B cell (primary cell): Measurements from ENCODE around the gene FGF10. TPM values are rescaled to one million over a fixed set of nuclear protein-coding genes. Genes with fewer than 3 reads are reported as not detected.

Experiments used
- ATAC-seq: fragments of 200-7000 bp; cut with Tn5 transposase; one replicate; pipeline ENCODE4 v1.10.0; 2021; ENCODE audit warnings: low read depth, mild to moderate bottlenecking, moderate number of reproducible peaks, moderate library complexity
- CTCF ChIA-PET: fragments of 350-600 bp; sonication (Branson Sonifier 250); formaldehyde crosslinking; loops from one replicate; lab custom pipeline; 2021; ENCODE audit warnings: antibody characterized with exemption, inconsistent platforms; lab: Charles Lee
- POLR2A ChIA-PET: fragments of 350-600 bp; sonication (Branson Sonifier 250); formaldehyde crosslinking; loops from one replicate; lab custom pipeline; 2021; ENCODE audit warnings: antibody characterized with exemption; lab: Charles Lee
- DNase-seq: peaks from one replicate; pipeline ENCODE4 v3.0.0; 2013
- H2AFZ ChIP-seq: 2 replicates; pipeline ENCODE4 v1.6.1; 2012; ENCODE audit warnings: mild to moderate bottlenecking, low read depth, low read length; ENCODE audit not compliant: insufficient read depth, poor library complexity, severe bottlenecking
- H3K27ac ChIP-seq, 2 donors: 1 replicate in 1 of 2; 2 replicates in 1 of 2; pipeline ENCODE4 v1.5.1; 2012 to 2013; ENCODE audit warnings: low read length in 2 of 2, mild to moderate bottlenecking in 2 of 2, moderate library complexity in 1 of 2
- H3K27me3 ChIP-seq, 4 experiments: fragments of 200-600 bp in 1 of 4; sonication (generic) in 1 of 4; replicated peaks in 1 of 4; 1 replicate in 2 of 4; 2 replicates in 2 of 4; pipeline versions ENCODE4 v1.6.1 to v1.7.0; 2013 to 2016; ENCODE audit warnings: low read length in 3 of 4, mild to moderate bottlenecking in 2 of 4, mixed read lengths in 1 of 4, moderate library complexity in 1 of 4; ENCODE audit not compliant: insufficient read depth in 4 of 4, control insufficient read depth in 3 of 4; ENCODE audit errors: control extremely low read depth in 1 of 4
- H3K36me3 ChIP-seq, 2 experiments: replicated peaks in 1 of 2; 1 replicate in 1 of 2; 2 replicates in 1 of 2; pipeline versions ENCODE4 v1.6.1 to v1.7.1; 2013; ENCODE audit warnings: low read length in 1 of 2; ENCODE audit not compliant: insufficient read depth in 2 of 2, control insufficient read depth in 1 of 2; ENCODE audit errors: control extremely low read depth in 1 of 2, extremely low read depth in 1 of 2
- H3K4me1 ChIP-seq, 2 donors: fragments of 200-600 bp in 1 of 2; sonication (generic) in 1 of 2; 1 replicate in 1 of 2; 2 replicates in 1 of 2; pipeline versions ENCODE4 v1.5.1 to v1.6.1; 2013 to 2017; ENCODE audit warnings: low read length in 2 of 2; ENCODE audit not compliant: control insufficient read depth in 2 of 2, insufficient read depth in 2 of 2
- H3K4me2 ChIP-seq: replicated peaks from 2 replicates; pipeline ENCODE3; 2012; ENCODE audit warnings: mild to moderate bottlenecking, low read depth, low read length; ENCODE audit not compliant: poor library complexity, severe bottlenecking
- H3K4me3 ChIP-seq, 5 experiments: fragments of 200-600 bp in 1 of 5; sonication (generic) in 1 of 5; 1 replicate in 3 of 5; 2 replicates in 2 of 5; pipeline versions ENCODE4 v1.5.1 to v1.7.0; 2011 to 2016; ENCODE audit warnings: low read length in 4 of 5, mild to moderate bottlenecking in 4 of 5, low read depth in 2 of 5, control low read depth in 1 of 5, moderate library complexity in 1 of 5; ENCODE audit not compliant: insufficient read depth in 1 of 5; ENCODE audit errors: control extremely low read depth in 1 of 5, extremely low read depth in 1 of 5
- H3K79me2 ChIP-seq: fragments of 200-600 bp; sonication (generic); one replicate; pipeline ENCODE4 v1.6.0; 2016; ENCODE audit warnings: low read length; ENCODE audit not compliant: control insufficient read depth, insufficient read depth
- H3K9ac ChIP-seq: fragments of 200-600 bp; sonication (generic); 2 replicates; pipeline ENCODE4 v1.6.1; 2017; ENCODE audit warnings: mild to moderate bottlenecking, low read length, moderate library complexity
- H3K9me3 ChIP-seq, 3 donors: one replicate each; pipeline versions ENCODE4 v1.6.1 to v1.7.1; 2013; ENCODE audit warnings: low read length in 2 of 3; ENCODE audit not compliant: control insufficient read depth in 2 of 3, insufficient read depth in 1 of 3; ENCODE audit errors: control extremely low read depth in 1 of 3
- H4K20me1 ChIP-seq: 2 replicates; pipeline ENCODE4 v1.6.0; 2012; ENCODE audit warnings: mild to moderate bottlenecking, low read length; ENCODE audit not compliant: insufficient read depth, control insufficient read depth, poor library complexity, severe bottlenecking
- H3K27ac Mint-ChIP-seq: one replicate; pipeline ENCODE4 v1.8.0; 2021; ENCODE audit warnings: mixed read lengths
- H3K27me3 Mint-ChIP-seq: one replicate; pipeline ENCODE4 v1.8.0; 2021; ENCODE audit warnings: mixed read lengths
- H3K4me1 Mint-ChIP-seq: one replicate; pipeline ENCODE4 v1.8.0; 2021; ENCODE audit warnings: mixed read lengths
- H3K4me3 Mint-ChIP-seq: one replicate; pipeline ENCODE4 v1.8.0; 2021; ENCODE audit warnings: mixed read lengths
- H3K9me3 Mint-ChIP-seq: one replicate; pipeline ENCODE4 v1.8.0; 2022; ENCODE audit warnings: mixed read lengths; ENCODE audit not compliant: insufficient read depth
- CTCF ChIP-seq: fragments of 200-600 bp; IDR thresholded peaks from one replicate; pipeline ENCODE4 v1.8.0; 2022; ENCODE audit warnings: antibody characterized with exemption, mild to moderate bottlenecking
- EZH2 ChIP-seq: IDR thresholded peaks from 2 replicates; pipeline ENCODE4 v1.6.1; 2012; ENCODE audit warnings: borderline replicate concordance, low read depth, mild to moderate bottlenecking, moderate library complexity, low read length; ENCODE audit not compliant: insufficient read depth, poor library complexity, severe bottlenecking
- WGBS: methylation state at CpG from one replicate; pipeline ENCODE4 v1.1.5; 2013; ENCODE audit warnings: missing lambda C conversion rate; ENCODE audit not compliant: insufficient coverage; 5-methylcytosine and 5-hydroxymethylcytosine counted together
- intact Hi-C: fragments of 100-400 bp; cut with micrococcal nuclease; formaldehyde crosslinking; loops from one replicate; pipeline ENCODE4 v1.10.0; 2022
- polyA plus RNA-seq: library from polyadenylated mRNA; depleted of rRNA; stranded (reverse); fragments of >200 nt; gene quantifications from 2 replicates; pipeline ENCODE4 v1.2.3, GENCODE V29; 2012
- total RNA-seq, 2 donors: library from RNA; stranded (reverse); fragments of 120-200 nt in 1 of 2; gene quantifications; 1 replicate in 1 of 2; 2 replicates in 1 of 2; pipeline versions ENCODE4 v1.2.3 to v1.2.4, GENCODE V29; 2013 to 2022

The FGF10 gene
- total and polyA plus RNA-seq, 2 donors (not counting 1 experiment from before 2014, with no cell fraction given): not detected

GRCh38 chr5:44385291-44385900 is 3.8 kb downstream of the FGF10 start:
- H3K9me3 Mint-ChIP-seq: no peaks in the 10 kb centered on the region
- Histone ChIP-seq H3K27ac (no peak overlapping the region), H3K79me2 (no peaks in the 10 kb centered on the region), H3K9ac (no peak overlapping the region), H3K27me3 (peaks cover 0 to 15% (median 0%) of the 10 kb centered on the region in 4 experiments), H4K20me1 (no peaks in the 10 kb centered on the region), H2AFZ (no peak overlapping the region), H3K36me3 (no peaks in the 10 kb centered on the region), H3K4me2 (no peak overlapping the region), H3K4me3 (no peak overlapping the region), H3K9me3 (no peaks in the 10 kb centered on the region), H3K4me1 (no peaks in the 10 kb centered on the region)
- ATAC-seq (no peak), DNase-seq (no peak)
- no peak for TF ChIP-seq CTCF
- TF ChIP-seq EZH2: no peak
- ChIA-PET CTCF (no interaction called here), POLR2A (no interaction called here)
- H3K27me3 Mint-ChIP-seq: peaks cover 27% of the 10 kb centered on the region
- peaks cover 2% of the 10 kb centered on the region for H3K4me1 Mint-ChIP-seq
- intact Hi-C loops: no loop called here
- no peak overlapping the region for H3K27ac Mint-ChIP-seq
- no CpG with 5 or more reads among the region's 4 CpGs for WGBS
- H3K4me3 Mint-ChIP-seq: no peak overlapping the region

- Histone ChIP-seq H3K27me3 (peaks cover 0 to 13% (median 0%) of the 10 kb centered on the region in 4 experiments), H3K4me1 (no peaks in the 10 kb centered on the region), H3K79me2 (no peaks in the 10 kb centered on the region), H3K4me3 (no peak overlapping the region), H3K36me3 (no peaks in the 10 kb centered on the region), H4K20me1 (no peaks in the 10 kb centered on the region), H3K9ac (no peak overlapping the region), H2AFZ (no peak overlapping the region), H3K9me3 (no peaks in the 10 kb centered on the region), H3K27ac (no peak overlapping the region), H3K4me2 (no peak overlapping the region)
- Mint-ChIP-seq H3K4me3 (no peak overlapping the region), H3K9me3 (no peaks in the 10 kb centered on the region), H3K27me3 (peaks cover 21% of the 10 kb centered on the region), H3K27ac (no peak overlapping the region), H3K4me1 (peaks cover 2% of the 10 kb centered on the region)
- intact Hi-C loops: no loop called here
- ATAC-seq: no peak
- WGBS: no CpG with 5 or more reads among the region's 1 CpG
- ChIA-PET CTCF (no interaction called here), POLR2A (no interaction called here)
- DNase-seq: no peak
- TF ChIP-seq EZH2 (no peak), CTCF (no peak)
These were observed 4.4 kb downstream of the FGF10 start for GRCh38 chr5:44384816-44385215.
